OCI-M2 (cell line): ENCODE measurements around the gene ETV5.

Experiments
- DNase-seq: peaks from one replicate; lab custom pipeline; 2025; ENCODE audit not compliant: unreplicated experiment; lab: John Stamatoyannopoulos, UW

The ETV5 gene

DNA sequence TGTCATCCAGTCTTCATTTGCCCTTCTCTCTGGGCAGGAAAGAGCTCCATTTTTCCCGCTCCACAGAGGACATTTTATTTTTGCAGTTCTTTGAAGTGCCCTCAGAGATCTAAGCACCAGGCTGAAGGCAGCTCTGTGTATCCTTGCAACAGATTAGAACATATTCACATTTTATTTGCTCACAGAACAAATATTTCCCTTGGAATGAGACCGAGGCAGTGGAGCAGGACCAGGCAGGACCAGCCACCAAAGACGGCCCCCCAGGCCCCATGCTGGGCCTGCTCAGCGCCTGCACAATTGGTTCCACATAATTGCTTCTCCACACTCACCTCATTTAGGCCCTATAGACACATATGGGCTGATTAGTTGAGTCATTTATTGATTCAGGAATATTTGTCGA is 15.7 kb upstream of the ETV5 start:
- no peak for DNase-seq

DNA sequence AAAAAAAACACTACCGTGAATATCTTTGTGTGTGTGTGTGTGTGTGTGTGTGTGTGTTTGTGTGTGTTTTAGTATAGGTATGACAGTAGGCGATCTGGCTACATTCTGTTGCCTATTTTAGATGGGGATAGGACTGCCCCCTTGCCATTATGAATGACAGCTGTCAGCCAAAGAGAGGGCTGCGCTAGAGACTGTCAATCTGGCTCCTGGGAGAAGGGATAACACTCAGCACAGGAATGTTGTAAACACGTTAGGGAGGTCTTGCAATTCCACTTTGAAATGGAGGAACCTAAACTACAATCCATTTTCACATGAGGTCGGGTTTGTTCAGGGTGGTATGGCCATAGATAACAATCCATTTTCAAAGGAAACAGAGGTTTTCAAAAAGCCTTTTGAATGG is 14.1 kb upstream of the ETV5 start:
- no peak for DNase-seq

DNA sequence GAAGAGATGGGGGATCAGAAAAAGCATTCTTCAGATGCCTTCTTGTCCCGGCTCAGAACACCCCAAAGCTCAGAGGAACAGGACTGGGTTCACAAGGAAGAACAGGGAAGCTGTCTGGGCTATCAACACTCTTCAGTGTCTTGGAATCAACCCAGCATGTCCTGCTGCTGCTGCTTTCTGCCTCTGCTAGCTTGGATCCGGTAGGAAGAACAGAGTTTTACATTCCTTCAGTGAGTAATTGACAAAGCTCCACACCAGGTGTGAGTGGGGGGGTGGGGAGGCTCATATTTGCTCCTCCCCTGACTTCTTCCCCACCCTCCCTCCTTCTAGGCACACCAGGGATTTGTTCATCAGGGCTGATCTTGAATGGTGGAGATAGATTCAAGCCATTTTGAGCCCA is 13.1 kb upstream of the ETV5 start:
- DNase-seq: no peak

DNA sequence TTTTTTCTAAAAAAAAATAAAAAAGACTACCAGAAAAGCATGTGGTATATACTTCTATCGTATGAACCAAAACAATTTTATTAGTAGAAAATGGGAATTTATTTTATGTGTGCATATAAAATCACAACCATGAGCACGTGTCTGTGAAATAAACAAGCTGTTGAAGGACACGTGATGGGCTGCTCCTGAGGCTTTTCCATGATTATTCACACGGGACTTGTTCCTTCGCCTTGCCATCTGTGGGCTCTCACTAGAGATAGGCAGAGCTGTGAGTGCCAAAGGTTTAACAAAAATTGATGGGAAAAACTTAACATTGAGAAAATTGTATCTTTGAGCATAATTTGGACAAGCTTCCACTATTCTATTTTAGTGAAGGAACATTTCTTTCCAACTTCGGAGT is 12.4 kb upstream of the ETV5 start:
- DNase-seq: no peak

DNA sequence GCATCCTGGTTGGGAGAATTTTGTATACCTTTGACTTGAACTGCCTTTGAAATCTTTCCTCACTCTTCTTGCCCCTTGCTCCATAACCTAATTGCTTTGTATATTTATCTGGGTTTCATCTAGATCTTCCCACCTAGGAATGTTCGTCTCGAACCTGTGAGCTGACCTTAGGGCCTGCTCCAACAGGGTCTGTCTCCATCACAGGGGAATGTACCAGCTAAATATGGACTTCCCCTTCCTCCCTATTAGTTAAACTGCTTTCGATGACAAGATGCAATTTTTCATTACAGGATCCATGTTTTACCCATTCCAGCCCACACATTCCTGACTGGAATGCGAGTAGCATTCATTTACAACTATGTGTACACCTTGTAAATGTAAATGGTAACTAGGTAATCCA is 10.6 kb upstream of the ETV5 start:
- no peak for DNase-seq

DNA sequence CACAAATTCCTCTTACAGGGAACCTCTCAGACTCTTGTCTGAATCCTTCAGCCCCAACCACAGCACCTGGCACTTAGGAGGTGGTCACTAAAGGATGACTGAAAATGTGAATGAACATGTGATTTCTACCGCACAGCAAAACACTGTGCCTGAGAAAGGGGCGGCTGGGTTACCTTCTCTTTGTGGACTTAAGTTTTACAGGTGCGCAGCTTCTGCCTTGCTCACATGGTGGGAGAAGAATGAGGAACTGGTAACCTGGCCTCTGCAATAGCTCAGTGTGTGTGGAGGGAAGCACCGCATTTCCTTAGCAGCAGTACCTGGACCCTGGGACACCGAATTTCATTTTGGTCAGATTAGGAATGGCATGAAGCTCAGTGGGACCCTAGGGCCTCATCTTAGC is 9.8 kb upstream of the ETV5 start:
- DNase-seq: no peak

DNA sequence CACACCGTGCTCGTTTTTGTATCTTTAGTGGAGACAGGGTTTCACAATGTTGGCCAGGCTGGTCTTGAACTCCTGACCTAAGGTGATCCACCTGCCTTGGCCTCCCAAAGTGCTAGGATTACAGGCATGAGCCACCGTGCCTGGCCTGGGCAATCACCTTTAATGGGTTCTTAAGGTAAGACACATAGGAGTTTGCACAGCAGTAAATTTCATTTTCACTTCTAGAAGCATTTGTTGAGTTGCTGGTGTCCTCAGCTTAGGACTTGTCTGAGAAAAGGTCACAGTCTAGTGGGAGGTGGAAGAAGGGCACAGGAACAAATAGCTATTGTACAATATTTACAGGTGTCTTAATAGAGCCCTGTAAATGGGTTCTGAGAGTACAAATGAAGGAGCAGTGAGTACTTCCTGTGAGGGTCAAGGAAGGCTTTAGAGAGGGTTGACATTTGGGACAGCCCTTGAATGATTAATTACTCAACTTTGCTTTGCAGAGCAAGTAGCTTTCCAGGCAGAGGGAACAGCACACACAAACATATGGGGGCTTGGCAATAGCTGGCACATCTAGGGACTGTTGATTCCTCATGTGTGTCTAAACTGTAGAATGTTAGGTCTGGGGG is 8.7 kb upstream of the ETV5 start:
- no peak for DNase-seq

DNA sequence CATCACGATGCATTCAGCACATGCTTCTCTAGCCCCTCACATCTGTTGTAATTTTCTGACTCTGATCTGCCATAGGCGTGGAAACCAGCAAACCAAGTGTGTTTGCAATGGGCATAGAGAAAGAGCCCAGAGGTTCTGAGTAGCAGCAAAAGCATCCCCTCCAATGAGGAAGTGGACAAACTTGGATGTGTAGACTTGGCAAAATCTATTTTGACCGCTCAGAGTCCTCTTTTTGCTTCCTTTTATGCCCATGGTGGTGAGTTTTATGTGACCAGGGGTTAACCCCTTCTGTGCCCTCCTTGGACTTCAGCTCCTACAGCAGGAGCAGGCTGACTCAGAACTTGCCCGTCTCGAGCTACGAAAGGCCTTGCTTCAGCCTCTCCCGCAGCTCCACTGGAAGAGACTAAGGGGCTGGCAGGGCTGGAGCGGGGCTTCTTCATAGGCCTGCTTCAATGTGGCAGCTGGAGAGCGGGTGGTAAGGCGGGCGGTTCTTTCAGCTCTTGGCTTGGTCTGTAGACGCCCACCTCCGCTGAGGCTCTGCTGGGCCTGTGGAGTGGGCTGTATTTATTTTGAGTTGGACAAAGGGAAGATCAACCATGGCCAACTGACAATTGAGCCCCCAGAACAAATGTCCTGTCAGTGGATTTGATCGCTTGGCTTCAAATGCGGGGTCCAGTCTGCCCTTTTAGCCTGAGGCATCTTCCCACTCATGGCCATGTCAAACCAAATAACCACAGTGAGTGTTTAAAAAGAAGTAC is 6.5 kb upstream of the ETV5 start:
- no peak for DNase-seq

DNA sequence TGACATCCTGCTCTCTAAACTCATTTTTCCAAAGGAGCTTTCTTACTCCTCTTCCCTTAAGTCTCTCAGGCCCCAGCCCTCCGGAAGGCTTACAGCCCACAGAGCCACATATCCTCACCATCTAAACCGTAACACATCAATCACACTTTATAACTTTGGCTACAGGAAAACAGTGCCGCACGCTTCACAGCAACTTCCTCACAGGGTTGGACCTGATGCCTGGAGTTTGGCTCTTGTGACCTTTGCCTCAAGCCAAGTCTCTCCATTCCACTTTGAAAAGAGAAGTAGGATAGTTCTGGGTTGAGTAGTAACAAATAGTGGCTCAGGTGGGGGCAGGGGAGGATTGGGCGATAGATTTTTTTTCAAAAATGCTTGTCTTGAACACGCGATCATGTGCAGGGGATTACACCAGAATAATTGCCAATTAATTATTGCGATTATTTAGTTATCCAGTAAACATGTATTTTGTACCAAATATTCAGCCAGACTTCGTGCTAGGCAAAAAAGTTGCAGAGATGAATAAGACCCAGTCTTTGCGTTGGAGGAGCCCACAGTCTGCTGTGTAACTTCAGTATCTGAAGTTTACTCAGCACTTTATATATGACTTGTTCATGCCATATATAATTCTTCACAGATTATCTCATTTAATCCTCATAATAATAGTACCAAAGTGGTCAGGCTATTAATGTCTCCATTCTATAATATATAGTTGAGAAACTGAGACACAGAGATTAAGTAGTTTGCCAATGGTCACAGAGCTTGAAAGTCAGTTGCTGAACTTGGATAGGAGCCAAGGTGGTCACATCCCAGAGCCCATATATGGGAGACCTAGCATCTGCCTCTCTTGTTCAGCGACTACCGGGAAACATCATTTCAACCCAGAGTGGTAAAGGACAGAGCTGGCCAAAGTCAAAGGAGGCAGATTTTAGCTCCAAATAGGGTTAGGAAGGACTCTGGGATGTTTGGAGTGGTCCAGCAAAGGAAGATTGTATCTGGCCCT is 2.4 kb upstream of the ETV5 start:
- DNase-seq: no peak

DNA sequence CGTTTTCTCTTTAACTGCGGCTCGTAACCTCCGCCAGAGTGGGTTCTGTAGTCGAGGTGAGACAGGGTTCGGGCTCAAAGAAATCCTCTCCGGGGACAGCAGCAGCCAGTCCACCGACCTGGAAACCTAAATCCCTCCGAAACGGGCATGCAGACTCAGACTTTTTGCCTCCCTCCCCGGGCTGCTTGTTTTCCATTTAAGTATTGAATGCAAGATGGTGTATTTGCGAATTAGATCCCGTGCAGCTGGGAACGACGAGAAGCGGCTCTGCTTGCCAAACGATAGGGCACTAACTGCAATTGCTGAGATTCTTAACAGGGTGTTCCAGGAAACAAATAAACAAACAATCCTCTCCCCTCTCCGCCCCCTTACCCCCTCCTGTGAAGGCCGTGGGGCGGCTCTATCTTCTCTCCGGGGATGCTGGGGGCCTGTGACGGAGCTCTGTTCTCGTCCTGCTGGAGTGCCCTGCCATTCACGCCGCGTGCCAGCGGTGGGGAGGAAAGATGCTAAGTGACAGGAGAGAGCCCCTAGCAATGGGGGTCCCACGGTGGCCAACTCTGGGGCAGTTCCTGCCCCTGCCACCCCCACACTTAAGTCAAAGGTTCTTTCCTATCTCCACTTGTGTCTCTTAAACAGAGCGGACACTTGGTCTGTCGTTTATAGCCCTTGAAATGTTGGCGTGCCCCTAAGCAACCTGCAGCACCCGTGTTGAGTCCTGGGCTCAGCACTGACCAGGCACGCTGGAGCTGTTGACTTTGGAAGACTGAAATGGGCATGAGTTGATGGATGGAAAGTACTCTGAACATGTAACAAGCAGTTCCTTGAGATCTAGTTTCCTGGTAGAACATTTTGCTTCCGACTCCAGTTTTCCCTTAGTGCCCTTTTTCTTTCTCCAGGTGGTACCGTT is 1.3 kb upstream of the ETV5 start:
- DNase-seq: no peak

DNA sequence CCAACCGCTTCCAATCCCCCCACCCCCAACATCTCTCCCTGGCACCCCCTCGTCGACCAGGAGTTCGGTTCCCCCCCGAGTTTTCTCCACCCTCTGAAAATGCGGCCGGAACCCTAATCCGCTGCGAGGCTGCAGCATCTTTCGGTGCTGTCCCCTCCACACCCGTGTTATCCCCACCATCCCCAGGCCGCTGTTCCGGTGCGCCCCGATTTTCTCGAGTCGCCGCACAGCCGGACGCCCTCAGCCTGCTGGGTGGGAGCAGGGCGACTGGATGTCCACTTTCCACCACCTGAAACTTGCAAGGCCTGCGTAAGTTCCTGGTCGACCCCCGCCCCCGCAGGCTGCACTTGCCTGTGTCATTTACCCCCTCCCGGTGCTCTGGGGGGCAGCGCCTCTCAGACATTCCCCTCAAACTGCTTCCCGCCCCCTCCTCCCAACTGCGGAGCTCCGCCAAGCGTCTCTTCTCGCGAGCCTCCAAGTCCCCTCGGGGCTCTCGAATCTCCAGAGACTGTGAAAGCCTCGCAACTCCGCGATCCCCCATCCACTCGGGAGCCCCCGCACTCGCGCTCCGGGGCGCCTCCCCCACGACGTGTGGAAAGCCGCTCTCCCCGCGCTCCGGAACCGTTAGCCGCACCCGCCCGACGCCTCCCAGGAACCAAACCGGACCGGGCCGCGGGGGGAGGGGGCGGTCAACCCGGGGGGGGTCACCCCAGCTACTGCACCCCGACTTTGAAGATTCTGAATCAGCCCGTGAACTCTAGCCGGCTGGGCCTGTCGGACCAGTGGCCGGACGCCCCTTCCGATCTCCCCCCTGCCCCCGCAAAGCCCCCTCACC is 566 bp downstream of the ETV5 start:
- DNase-seq: no peak

DNA sequence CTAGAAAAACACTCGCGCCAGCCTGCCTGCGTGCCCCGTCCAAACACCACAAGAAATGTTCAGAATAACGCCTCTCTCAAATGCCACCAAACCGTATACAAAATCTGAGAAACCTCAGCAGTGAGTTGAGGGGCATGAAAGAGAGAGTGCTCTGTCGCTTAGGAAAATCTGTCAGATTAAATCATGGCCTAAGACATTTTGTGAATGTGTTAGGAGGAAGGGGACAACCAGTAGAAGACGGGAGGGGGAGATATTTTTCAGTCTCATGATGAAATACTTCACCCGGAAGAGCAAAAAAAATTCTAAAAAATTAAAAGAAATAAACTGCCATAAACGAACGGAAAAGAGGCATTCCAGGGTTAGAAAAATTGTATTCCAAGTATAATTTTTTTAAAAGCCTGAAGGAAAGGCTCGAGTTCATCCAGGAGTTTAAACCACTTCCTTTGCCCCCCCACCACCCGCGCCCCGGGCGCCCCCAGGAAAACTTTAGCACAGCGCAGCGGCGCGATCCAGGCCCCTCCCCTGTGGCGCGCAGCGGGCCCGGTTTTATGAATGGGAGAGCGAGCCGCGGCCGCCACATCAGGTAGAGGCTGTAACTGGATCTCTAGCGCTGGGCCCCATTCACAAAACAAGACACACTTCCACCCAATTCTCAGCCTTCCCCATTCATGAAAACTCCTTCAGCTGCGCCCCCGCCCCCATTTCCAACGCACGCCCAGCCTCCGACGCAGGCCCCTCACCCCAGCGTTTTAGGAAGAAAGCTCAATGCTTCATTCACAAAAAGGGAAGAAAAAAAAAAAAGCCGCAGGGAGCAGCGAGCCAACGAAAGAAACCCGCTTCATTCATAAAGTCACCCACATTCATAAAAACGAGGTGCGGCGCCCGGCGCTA is 1.4 kb downstream of the ETV5 start:
- DNase-seq: no peak

DNA sequence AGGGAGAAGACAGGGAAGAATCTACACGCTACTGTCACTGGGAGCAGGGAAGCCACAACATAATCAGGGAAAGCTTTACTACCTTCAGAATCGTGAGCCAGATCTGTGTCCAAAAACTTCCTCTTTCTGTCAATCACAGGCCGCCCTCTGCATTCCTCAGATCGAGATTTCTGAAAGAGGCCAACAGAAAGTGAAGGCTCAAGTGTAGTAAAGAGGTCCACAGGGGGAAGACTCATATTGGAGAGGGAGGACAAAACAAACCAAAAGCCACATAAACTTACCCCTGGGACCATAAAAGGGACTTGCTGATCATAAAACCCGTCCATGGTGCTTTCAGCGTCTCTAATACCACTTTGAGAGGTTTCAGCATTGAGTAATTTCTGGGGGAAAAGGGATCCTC is 3.3 kb downstream of the ETV5 start:
- DNase-seq: no peak

DNA sequence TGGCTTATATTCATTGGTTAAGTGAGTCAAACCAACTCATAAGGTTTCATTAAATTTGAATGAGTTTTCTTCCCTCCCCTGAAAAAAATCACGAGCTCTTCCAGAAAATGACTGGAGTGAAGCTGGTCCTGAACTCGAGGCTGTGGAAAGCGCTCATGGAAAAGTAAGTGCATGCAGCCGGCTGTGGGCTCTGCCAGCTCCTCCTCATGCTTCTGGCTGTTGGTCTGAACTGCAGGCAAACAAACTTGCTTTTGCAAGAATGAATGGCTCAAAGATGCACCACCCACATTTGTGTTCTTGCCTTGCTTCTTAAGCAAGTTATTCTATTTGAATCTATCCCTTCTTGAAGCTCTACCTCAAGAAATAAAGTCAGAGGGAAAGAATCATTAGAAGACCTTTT is 6.2 kb downstream of the ETV5 start:
- DNase-seq: no peak

DNA sequence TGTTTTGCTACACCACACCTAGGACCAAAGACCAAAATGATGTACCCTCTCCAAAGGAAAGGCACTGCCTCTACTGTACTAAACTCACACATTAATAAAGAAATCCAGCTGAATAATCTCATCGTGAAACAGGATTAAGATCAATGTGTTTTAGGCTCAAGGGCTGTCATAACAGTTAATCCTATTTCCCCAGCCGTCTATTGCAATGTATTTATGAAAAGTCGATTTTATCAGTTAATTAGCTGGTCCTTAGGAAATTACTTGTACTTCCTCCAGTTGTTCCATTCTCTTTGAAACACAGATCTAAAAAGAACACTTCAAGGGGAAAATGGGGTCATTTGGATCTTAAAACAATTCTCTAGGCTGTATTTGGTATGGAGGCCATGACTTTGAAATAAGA is 8.5 kb downstream of the ETV5 start:
- no peak for DNase-seq

DNA sequence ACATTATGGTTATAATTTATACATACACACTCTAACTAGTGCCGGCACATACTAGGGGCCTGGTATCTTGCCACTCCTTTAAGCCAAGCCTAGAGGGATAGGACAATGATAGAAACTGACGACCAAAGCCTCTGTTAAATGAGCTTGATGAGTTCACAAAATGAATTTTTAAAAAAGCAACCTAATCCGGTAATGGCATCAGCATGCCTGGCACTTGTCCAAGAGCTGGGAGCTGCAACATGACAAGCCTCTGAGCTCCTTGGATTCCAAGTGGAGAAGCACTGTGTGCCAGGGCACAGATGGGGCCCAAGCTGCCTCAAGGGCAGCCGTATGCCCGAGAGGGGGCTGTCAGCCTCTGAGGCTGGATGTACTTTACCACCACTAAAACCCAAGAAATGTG is 9.7 kb downstream of the ETV5 start:
- no peak for DNase-seq

DNA sequence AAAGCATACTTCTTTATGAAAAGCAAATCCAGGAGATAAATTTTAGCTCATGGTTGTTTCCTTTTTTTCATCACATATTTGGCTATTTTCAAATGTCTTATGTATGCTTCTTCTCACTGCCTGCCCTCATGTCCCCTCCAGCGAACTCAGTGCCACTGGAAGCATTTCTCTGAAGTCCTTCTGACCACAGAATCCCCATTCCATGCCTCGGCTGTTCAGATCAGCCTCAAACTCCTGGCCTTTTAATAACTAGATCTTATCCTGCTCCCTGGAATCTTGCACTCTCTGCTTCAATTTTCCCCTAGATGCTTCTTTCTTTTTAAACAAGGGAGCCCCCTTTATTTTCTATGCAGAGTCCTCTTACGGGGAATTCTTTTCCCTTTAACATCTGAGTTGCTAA is 10.1 kb downstream of the ETV5 start:
- DNase-seq: no peak

DNA sequence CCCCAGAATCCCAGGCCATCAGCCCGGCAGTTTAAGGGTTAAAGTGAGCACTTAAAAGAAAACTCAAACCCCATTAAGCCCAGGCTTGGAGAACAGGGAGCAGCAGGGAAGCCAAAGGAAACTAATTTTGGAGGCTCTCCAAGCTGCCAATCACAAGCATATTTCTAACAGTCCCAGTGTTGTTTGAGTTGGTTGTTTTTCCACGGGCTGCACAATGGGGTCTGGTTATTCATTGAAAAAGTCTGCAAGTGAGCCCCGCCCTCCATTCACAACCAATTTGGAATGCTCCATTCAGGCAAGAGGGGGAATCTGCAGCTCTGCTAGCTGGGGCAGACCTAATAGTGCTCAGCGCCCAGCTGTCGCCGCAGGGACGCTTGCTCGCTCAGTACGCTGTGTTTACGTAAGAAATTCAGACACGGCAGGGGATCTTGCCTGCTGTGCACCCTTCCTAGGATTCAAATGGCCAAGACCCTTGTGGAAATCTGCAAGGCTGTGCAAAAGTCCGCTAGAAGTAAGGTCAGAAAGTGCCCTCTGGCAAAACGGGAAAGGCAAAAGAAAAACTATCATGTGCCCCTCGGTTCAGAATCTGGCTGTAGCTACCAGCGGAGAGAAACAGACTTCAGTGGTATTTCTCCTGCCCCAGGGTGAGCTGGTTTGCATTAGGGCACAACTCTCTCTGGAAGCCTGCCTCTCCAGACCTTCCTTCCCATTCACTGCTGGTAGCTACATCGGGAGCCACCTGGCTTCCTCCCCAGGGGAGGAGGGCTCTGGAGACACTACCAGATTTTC is 11.0 kb downstream of the ETV5 start:
- no peak for DNase-seq
